DMS 273 treated with DMSO at 0.1 percent for 48 hours (cell line): ENCODE data around the gene SLC35G1.
A peak's percentile ranks its signal among the peaks of the same experiment; 100 is the strongest.

Experiments
- DNase-seq: peaks from one replicate; lab custom pipeline; 2025; lab: John Stamatoyannopoulos, UW

Gene SLC35G1, protein sequence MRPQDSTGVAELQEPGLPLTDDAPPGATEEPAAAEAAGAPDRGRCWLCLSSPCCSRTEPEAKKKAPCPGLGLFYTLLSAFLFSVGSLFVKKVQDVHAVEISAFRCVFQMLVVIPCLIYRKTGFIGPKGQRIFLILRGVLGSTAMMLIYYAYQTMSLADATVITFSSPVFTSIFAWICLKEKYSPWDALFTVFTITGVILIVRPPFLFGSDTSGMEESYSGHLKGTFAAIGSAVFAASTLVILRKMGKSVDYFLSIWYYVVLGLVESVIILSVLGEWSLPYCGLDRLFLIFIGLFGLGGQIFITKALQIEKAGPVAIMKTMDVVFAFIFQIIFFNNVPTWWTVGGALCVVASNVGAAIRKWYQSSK

DNA sequence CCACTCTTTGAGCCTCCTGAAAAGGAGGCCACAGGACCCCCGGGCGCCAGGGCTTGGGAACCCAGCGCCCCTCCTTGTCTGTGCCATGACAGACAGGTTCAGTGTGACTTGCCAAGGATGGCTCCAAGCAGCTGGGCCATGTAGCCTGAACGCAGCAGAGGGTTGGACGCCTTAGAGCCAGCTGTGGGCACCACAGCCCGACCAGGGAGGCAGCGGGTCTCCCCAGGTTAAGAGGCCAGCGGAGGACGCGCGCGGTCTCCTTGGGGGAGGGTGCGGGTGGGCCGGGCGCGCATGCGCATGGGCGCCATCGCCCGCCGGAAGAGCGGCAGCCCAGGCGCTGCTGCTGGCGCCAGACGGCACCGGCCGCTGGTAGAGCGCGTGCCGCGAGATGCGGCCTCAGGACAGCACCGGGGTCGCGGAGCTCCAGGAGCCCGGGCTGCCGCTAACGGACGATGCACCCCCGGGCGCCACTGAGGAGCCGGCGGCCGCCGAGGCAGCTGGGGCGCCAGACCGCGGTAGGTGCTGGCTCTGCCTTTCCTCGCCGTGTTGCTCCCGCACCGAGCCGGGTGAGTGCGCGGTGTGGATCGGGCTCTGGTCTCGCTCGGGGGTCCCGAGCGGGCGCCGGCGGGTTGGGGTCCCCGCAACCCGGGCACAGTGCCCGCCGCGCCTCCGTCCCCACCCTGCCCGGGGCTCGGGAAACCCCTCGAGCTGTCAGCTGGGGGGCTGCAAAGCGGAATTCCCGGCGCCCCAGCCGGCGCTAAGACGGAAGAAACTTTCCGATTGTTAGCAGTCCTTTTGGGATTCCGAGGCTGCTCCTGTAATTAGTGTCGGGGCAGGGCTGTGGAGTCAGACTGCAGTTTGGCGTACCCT lies at the start of gene SLC35G1:
Gene SLC35G1 (plus strand): TSS at position 333 of the 870 bp plus-strand sequence. CDS start 56 bp downstream, at position 389.
- peak; percentile 12 for DNase-seq

DNA sequence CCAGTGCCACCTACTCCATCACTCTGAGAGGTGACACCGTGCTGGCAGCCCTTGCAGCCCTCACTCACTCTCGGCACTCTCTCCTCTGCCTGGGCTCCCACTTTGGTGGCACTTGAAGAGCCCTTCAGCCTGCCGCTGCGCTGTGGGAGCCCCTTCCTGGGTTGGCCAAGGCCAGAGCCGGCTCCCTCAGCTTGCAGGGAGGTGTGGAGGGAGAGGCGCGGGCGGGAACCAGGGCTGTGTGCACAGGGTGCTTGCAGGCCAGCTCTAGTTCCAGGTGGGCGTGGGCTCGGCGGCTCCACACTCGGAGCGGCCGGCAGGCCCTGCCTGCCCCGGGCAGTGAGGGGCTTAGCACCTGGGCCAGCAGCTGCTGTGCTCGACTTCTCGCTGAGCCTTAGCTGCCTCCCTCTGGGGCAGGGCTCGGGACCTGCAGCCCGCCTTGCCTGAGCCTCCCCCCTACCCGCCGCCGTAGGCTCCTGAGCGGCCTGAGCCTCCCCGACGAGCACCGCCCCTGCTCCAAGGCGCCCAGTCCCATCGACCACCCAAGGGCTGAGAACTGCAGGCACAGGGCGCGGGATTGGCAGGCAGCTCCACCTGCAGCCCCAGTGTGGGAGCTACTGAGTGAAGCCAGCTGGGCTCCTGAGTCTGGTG lies 48.7 kb upstream of the SLC35G1 start:
- no peak for DNase-seq

DNA sequence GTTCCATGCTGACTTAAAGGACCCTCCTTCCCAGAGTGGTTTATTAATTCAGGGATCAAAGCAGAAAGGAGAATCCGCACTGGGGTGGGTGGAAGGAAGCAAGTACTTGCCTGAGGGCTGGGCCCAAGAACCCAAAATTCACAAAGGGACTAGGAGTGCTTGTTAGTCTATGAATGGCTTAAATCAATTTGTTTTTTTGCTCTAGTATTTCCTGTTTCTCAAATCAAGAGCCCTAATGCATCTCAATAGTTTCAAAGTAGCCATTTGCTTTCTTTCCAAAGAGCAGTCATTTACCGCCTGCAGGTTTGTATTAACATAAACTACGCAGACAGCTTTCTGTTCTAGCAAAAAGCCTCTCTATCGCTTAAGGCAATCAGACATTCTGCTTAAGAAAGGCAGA lies 44.2 kb upstream of the SLC35G1 start:
- no peak for DNase-seq

DNA sequence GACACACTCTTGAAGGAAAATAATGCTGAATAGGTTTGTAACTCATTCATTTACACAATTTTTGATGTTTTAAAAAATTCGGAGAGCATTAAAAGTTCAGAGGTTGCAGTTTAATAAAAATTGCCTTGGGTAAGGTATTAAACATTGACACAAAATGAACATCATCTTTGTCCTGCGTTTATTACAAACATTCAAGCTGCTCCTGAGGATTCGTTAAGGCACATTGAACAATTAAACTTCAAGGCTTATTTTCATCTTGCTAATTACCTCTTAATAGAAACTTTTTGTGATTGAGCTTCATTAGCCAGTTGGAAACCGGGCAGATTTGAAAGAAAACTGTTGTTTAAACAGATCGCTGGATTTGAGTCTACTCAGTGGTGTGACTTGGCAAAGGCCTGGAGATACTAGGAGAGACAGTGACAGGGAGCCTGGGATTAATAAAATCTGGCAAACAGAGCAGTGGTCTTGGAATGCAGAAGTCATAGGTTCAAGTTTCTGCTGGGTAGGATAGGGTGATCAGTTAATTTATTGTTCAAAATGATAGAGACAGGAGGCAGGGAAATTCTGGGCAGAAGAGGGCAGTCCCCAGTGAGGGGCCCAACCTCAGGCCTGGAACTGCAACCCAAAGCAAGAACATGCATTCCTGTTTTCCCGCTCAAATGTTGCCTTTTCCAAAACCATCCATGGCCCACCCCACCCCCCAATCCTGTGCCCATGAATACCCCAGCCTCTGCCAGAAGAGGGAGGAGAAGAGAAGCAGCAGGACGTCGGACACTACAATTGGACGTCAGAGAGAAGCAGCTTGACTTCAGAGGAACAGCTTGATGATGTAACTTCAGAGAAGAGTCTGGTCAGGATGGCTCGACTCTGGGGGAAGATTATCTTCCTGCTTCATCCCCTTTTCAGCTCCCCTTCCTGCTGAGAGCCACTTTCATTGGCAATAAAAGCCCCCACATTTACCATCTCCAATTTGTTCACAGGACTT lies 43.5 kb upstream of the SLC35G1 start:
- no peak for DNase-seq

DNA sequence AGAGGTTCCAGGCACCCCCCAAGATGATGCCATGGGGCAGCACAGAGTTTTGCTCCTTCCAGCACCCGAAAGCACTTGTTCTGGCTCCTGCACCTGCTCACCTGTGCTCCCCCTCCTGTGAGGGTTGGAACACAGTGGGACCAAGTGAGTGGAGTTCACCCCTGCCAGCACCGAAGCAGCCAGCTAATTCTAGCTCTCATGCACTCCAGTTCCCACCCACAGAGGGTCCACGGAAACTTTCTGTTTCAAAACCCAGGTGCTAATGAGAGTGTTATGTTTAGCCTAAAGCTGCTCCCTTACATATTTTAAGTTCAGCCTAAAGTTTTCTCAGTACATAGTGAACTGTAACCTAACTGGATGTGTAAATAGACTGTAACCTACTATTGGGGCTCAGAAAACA lies 42.6 kb upstream of the SLC35G1 start:
- DNase-seq, result no peak

DNA sequence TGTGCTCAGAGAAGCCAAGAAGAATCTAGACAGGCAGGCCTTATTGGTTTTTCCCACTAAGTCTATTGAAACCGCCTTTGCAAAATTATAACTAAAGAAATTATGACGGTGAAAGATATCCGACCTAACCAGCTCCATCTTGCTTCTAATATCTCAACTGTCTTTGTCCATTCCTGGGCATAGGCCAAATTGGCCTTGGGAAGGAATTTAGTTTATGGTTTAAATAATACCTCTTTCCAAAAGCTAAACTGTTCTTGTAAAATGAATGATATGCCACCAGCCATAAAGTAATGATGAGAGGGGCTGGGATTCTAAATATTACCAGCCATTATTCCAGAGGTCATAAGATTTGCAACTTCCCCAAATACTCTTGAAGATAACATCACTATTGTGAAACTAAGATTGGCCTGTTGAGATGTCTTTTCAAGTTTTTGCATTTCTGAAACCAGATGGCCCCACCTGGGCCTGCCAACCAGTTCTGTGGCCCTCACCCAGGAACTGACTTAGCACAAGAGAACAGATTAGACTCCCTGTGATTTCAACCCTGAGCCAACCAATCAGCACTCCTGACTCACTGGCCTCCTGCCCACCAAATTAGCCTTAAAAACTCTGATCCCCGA lies 41.2 kb upstream of the SLC35G1 start:
- DNase-seq, result no peak

DNA sequence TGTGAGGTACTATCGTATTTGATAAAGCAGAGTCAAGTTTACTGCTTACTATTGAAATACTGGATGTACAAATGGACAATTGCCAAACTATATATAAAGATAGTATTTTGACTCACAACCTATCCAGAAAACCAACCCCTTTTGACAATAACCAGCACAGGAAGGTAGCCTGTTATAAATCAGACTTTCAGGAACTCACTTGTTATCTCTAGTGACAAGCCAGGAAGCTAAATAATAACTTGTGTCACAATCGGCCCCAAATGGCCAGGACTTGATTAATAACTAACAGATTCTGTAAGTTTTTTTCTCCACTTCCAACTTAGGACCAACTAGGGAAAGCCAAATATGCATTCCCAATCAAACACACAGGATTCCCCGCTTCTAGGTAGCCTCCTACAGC lies 38.8 kb upstream of the SLC35G1 start:
- DNase-seq, result no peak

DNA sequence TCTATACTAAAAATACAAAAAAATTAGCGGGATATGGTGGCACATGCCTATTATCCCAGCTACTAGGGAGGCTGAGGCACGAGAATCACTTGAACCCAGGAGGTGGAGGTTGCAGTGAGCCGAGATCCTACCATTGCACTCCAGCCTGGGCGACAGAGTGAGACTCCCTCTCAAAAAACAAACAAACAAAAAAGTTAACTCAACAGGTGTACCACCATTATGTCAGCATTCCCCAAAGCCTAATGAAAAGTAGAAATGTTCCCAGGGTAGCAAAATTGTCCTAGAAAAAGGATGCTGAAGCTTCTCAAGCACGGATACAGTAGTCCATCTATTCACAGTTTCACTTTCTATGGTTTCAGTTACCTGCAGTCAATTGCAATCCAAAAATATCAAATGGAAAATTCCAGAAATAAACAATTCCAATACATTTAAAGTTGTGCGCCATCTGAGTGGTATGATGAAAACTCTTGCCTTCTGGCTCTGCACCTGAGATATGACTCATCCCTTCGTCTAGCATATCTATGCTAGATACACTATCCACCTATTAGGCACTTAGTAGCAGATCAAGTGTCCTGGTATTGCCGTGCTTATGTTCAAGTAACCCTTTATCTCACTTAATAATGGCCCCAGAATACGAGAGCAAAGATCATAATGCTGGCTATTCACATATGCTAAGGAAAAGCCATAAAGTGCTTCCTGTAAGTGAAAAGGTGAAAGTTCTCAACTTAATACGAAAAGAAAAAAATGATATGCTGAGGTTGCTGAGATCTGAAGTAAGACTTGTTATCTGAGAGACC lies 37.2 kb upstream of the SLC35G1 start:
- no peak for DNase-seq

DNA sequence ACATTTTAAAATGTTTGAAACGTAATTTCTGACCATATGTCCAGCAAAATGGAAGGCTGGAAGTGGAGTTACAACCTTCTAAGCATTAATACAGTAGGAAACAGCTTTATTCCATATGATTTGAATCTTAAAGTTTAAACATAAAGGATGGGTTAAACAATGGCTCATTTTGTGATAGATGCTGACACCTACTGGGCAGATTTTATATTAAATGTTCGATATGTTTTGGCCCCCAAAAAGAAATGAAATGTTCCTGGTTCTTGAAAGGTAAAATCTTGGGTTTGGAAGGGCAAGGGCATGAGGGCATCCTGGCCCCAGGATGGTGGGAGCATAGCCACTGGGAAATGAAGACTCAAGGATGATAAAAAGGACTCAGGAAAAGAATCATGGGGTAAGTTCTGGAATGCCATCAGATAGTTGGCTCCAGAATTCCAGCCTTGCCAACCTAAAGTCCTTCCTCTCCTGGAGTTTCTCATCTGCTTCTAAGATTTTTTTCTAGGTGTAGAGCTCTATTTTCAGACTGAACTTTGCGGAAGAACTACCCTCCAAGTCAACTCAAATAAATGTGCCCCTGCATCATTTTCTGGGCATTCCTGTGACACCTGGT lies 34.6 kb upstream of the SLC35G1 start:
- DNase-seq, result no peak

DNA sequence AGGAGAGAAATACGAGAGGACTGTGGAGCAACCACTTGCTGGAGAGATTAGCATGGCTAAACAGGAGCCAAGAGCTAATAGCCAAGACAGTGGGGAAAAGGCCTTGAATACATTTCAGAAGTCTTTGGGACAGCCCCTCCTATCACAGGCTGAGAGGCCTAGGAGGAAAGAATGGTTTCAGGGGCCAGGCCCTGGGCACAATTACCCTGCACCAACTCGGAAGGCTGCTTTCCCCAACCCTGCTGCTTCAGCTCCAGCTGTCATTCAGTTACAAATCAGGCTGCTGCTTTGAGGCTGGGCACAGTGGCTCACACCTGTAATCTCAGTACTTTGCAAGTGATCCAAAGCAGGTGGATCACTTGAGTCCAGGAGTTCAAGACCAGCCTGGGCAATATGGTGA lies 32.0 kb upstream of the SLC35G1 start:
- no peak for DNase-seq

DNA sequence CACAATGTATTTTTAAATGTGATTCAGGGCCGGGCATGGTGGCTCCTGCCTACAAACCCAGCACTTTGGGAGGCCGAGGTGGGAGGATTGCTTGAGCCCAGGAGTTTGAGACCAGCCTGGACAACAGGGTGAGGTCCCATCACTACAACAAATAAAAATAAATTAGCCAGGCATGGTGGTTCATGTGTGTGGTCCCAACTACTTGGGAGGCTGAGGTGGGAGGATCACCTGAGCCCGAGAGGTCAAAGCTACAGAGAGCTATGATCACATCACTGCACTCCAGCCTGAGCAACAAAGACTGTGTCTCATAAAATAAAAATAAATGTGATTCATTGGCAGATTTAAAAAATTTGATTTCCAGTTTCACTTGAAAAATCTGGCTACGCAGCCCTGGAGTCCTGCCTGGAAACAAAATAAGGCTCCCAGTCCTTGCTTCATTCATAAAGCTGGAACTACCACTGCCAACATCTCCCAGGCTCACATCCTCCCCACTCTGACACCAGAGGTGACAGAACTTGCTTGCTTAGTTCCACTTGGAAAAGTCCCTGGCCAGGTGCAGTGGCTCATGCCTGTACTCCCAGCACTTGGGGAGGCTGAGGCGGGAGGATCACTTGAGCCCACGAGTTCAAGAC lies 27.9 kb upstream of the SLC35G1 start:
- no peak for DNase-seq

DNA sequence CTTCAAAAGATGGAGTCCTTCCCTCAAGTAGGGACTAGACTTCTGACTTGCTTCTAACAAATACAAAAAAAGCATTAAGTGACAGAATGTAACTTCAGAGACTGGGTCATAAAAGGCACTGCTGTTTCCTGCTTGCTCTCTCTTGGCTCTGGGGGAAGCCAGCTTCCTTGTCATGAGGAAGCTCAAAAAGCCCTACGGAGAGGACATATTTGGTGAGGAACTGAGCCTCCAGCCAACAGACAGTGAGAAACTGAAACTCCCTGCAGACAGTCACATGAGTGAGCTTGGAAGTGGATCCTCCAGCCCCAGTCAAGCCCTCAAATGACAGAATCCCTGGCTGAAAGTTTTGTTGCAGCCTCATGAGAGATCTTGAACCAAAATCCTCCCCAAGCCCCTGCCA lies 26.3 kb upstream of the SLC35G1 start:
- no peak for DNase-seq

DNA sequence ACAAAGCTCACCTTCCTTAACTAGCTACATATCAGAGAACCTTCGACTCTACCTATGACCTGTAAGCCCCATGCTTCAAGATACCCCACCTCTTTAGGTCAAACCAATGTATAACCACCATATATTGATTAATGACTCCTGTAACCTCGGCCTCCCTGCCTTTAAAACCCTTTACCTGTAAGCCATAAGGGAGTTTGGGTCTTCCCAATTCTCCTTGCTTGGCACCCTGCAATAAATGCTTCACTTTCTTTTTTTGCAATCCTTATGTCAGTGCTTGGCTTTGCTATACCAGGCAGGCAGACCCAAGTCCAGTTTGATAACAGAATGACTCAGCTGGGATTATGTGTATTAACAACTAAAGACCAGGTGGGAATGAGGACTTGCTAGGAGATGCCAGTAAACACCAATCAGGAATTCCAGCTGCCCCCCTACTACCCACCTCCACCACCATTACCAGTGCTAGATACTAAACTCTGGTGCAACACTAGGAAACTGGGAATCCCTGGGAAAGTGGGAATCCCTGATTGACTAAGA lies 22.0 kb upstream of the SLC35G1 start:
- peak; percentile 11 for DNase-seq

DNA sequence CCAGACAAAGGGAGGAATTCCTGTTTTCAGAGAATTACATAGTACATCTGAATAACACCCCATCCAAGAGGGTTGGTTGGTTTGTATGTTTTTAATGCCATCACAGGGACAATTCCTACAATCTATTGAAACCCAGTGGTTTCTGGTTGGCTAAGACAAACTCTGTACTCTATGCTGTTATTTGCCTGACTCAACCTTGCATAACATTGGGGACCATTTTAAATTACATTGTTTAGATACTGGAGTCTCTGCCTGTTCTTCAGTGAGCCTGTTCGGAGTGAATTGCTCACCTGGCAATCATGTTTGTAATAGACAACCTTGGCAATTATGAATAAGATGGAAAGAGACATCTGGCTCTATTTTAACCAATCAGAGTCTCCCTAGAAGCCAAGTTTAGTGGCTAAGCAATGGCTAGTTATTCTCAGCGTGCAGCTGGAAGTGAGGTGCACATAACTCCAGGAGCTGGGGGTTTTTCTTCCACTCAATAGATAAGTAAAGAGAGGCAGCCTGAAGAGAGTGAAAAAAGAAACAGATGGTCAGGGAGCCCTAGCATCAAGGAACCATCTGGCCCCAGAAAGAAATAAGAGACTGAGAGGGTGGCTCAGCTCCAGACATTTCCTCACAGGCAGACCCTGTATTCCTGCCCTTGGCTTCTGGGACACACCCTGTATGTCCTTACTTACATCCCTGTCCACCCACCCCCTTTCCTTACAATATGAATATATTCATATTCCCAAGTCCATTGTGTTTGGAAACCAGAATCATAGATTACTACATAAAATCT lies 21.2 kb upstream of the SLC35G1 start:
- DNase-seq, result peak; percentile 97

DNA sequence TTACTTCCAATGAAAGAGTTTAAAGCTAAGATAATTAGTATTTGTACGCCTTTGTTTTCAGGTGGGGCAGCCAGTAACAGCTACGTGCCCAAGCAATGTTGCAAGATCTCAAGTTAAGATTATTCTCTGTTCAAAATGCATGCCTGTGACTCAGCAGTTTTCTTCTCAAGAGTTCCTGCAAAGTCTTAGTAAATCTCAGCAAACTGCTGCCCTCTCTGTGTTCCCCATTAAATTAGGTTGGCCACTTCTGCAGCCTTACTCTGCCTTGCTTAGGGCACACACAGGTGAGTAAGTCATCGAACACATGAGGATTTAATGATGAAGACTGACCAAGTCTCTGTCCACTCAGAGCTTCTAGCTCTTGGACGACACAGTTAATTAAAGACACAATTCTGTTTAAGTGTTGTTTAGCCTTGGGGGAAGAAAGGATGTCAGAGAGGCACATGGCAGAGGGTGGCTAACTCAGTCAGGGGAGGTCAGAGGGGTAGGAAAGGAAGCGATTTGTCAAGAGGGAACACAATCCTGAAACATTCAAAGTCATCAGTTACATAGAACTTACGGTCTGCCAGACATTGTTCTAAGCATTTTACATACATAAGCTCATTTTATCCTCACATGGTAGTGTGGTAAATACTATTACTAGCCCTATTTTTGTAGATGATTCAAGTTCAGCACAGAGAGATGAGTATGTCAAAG lies 20.2 kb upstream of the SLC35G1 start:
- DNase-seq, result peak; percentile 33

DNA sequence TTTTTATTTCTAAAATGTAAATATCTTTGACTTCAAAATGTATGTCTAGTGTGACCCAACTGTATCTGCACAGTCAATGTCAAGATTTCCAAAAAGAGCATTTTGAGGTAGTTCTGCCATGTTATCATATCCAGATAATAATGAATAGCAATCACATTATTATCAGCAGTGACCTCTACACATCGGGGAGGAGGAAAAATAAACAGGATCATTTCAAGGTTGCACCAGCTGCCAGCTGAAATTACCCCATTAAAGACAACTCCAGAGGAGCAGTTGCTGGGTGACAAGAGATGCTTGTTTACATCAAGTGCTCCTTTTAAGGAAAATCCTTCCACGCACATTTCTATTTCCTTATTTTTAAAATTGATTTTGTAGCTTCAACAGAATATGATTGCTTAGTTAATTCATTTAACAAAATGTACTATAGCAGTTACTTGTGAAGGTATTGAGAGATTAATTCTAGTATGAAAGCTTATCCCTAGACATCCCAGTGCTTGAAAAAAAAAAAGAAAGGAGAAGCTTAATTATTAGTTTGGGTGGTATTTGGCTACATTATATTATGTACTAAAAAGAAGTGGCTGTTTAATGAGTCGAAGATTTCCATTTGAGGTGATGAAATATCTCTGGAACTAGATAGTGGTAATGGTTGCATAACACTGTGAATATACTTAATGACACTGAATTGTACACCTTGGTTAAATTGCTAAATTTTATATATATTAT lies 19.3 kb upstream of the SLC35G1 start:
- DNase-seq, result peak; percentile 63

DNA sequence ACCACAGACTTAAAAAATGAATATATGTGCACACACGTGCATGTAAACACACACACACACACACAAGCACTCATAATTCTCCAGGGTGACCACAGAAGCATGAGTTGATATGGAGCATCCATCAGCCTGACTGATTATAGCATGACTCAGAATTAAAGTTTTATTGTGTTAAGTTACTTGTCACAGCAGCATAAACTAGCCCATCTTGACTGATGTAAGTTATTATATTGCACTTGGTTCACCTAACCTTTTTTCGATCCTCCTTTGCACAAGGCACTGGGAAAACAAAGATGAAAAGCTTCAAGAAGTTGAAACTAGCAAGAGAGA lies 18.8 kb upstream of the SLC35G1 start:
- no peak for DNase-seq
